Measurements from ENCODE around the gene ZNF550.

- TF ChIP-seq, protein P1, sequence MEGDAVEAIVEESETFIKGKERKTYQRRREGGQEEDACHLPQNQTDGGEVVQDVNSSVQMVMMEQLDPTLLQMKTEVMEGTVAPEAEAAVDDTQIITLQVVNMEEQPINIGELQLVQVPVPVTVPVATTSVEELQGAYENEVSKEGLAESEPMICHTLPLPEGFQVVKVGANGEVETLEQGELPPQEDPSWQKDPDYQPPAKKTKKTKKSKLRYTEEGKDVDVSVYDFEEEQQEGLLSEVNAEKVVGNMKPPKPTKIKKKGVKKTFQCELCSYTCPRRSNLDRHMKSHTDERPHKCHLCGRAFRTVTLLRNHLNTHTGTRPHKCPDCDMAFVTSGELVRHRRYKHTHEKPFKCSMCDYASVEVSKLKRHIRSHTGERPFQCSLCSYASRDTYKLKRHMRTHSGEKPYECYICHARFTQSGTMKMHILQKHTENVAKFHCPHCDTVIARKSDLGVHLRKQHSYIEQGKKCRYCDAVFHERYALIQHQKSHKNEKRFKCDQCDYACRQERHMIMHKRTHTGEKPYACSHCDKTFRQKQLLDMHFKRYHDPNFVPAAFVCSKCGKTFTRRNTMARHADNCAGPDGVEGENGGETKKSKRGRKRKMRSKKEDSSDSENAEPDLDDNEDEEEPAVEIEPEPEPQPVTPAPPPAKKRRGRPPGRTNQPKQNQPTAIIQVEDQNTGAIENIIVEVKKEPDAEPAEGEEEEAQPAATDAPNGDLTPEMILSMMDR (IDR thresholded peaks at IDR 0.05; ENCODE audit: insufficient read depth, low read length) = no peak
- TF ChIP-seq POLR2AphosphoS5 (IDR thresholded peaks at IDR 0.05; ENCODE audit: low read depth) = no peak
- TF ChIP-seq, protein P2, sequence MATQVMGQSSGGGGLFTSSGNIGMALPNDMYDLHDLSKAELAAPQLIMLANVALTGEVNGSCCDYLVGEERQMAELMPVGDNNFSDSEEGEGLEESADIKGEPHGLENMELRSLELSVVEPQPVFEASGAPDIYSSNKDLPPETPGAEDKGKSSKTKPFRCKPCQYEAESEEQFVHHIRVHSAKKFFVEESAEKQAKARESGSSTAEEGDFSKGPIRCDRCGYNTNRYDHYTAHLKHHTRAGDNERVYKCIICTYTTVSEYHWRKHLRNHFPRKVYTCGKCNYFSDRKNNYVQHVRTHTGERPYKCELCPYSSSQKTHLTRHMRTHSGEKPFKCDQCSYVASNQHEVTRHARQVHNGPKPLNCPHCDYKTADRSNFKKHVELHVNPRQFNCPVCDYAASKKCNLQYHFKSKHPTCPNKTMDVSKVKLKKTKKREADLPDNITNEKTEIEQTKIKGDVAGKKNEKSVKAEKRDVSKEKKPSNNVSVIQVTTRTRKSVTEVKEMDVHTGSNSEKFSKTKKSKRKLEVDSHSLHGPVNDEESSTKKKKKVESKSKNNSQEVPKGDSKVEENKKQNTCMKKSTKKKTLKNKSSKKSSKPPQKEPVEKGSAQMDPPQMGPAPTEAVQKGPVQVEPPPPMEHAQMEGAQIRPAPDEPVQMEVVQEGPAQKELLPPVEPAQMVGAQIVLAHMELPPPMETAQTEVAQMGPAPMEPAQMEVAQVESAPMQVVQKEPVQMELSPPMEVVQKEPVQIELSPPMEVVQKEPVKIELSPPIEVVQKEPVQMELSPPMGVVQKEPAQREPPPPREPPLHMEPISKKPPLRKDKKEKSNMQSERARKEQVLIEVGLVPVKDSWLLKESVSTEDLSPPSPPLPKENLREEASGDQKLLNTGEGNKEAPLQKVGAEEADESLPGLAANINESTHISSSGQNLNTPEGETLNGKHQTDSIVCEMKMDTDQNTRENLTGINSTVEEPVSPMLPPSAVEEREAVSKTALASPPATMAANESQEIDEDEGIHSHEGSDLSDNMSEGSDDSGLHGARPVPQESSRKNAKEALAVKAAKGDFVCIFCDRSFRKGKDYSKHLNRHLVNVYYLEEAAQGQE (IDR thresholded peaks at IDR 0.05; ENCODE audit: insufficient replicate concordance, low read depth) = no peak
Observed at GRCh38 chr19:57559008-57559403, 657 bp downstream of the ZNF550 start.
